ENCODE results near the gene PIP5KL1.

The PIP5KL1 gene

DNA sequence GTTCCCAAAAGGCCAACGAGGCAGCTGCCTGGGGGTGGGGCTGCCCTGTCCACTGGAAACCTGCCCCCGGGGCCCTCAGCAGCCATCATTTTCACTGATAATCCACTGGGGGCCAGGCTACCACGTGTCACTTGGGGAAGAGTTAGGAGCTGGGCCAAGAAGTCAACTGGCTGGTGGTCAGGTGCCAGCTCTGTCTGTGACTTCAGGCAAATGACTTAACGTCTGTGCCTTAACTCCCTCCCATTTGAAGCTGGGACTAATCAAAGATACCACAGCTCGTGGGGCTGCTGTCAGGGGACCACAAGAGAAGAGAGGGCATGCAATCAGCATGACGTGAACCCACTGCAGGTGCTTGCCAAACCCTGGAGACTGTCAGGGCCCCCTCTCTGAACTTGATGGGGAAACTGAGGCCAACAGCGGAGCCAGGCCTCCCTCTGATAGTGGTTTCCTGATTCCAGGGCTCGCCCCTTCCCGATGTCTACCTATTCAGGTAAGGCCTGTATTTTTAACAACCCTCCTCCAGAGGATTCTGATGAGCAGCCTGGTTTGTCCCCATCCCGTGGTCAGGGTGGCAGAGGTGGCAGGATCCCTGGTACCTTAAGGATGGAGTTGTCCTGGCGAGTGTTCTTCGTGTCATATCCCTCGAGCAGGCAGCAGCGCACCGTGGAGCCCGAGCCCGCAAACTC is 19.4 kb upstream of the PIP5KL1 start:
- DNase-seq: no peak

DNA sequence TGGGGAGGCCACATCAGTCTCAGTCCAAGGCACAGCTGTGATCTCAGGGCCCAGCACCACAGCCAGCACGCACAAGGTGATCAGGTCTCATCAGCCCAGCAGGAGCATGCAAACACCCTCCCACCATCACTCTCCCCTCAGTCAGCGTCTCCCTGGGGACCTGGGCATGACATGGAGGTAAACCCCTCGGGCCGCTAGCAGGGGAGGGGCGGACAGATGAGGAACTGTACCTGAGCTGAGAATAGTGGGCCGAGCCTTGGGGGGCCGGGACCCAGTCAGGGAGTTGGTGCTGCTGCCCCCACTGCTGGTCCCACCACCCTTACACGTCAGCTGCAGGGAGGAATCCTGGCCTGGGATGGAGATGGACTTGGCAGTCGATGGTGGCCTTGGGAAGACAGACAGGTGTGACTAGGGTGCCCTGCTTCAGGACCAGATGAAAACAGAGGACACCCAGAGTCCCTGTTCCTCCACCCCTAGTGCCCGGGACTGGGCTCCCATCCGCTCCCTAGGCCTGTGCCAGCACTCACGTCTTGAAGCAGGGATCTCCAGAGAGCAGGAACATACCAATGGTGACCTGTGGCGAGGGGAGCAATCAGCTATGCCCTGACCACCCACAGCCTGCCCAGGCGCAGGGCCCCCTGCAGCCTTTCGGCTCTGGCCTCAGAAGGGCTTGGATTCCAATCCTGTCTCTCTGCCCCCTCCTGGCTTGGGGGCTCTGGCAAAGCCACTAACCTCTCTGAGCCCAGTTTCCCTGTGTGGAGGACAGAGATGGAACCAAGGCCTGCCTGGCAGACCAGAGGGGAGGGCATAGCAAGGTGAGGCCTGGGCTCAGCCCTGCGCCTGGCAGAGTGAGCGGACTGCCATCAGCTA is 17.5 kb upstream of the PIP5KL1 start:
- no peak for DNase-seq

DNA sequence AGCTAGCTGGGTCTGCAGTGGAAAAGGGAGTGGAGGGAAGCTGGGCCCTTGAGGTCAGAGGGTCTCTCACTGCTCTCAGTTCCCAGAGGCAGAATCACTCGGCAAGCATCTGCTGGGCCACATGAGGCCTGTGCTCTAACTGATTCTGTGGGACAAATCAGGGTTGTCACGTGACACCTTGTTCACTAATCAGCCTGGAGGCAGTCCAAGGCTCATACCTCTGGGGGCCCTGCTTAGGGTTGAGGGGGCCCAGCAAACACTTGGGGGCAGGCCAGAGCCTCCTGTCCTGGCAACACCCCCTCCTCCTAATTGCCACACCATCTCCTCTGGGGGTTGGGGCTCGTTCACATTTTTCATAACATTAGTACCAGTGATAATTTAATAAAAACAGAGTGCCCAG is 16.2 kb upstream of the PIP5KL1 start:
- DNase-seq: no peak

DNA sequence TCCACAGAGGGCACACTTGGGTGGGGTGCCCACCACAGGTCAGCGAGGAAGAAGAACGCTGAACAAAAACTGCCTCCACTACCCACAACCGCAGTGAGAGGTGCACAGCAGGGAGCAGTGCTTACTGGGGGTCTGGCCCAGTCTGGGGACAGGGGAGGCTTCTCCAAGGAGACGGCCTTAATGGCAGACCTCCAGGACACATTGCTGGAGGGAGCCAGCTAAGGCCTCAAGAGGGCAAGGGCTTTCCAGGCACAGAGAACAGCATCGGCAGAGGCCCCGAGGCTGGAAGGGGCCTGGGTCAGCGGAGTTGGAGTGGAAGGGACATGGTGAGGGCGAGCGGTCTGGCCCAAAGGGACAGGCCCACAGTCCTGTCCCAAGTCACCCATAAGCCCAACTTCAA is 15.4 kb upstream of the PIP5KL1 start:
- no peak for DNase-seq

DNA sequence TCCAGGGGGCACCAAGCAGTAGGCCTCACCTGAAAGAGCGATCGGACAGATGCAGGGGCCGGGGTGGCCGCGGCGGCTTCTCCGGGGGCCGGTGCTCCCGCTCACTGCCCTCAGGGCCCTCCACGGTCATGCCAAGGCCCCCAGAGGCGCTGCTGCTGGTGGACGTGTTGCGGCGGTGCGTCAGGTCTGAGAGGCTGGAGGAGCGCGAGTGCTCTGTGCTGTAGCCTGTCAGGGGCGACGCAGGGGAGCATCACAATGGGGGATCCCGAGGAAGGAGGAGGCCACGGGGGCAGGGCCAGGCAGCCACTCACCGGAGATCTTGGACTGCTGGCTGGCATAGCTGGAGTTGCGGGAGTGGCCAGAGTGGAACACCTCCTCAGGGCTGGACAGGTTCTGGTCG is 14.8 kb upstream of the PIP5KL1 start:
- DNase-seq: no peak

DNA sequence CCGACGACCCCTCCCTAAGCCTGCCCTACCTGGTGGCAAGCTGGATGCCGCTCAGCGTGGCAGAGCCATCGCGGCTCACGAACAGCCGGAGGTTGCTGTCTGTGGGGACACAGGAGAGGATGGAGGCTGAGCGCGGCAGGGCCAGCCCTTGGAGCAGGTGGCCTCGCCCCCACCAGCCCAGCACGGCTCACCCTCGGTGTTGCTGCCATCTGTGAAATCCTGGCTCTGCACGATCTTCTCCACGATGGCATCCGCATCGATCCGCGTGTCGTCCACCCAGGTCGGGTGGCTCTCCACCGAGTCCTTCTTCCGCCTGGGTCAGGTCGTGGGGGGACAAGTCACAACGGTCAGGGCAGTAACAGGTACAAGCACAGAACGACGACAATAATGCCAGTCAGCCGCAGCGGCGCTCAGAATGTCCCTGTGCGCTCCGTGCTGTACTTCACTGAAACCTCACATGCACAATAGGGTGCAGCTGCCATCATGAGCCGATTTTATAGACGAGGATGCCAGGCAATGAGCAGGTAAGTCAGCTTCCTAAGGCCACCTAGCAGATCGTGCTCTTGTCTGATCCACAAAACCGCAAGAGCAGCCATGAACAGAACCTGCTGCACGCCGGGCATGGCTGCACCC is 14.1 kb upstream of the PIP5KL1 start:
- no peak for DNase-seq

DNA sequence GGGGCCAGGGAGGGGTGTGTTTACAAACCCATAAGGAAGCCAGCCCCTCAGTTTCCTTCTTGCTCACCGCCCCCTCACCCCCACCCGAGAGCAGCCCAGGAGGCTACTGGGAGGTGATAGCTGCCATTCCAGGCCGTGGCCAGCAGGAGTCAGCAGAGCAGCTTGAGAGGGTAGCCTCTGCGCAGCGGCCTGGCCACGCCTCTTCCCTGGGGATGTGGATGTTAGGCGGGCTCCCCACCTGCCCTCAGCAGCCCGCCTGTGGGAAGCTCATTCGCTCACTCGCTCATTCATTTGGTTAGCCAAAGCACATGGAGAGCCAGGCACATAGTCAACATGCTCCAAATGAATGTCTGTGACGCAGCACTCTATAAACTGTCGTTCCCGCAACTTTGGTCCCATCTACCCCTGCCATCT is 13.2 kb upstream of the PIP5KL1 start:
- peak; percentile 79 for DNase-seq

DNA sequence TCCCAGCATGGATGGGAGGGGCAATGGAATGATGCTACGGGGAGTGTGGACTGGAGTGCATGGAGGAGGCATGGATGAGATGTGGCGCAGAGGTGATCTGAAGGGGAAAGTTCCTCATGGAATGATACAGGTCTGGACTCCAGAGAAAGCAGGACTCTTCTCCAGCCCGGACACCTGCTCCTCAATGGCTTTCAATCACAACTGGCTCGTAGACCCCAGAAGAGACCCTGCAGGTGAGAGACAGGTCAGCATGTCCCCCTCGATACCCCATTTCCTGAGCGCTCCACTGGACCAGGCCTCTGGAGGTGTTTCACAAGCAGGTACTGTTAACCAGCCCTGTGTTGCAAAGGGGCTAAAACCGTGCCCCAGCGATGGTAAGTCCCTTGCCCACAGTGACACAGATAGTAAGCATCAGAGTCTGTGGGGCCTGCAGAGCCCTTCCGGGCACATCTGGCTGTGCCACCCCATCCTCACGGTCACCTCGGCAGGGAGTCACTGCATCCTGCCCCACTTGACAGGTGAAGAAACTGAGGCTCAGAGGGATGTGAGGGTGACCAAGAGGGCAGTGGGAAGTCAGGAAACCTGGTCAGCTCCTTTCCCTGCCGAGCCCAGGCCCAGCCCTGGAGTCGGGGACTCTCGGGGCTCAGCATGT is 12.6 kb upstream of the PIP5KL1 start:
- no peak for DNase-seq

DNA sequence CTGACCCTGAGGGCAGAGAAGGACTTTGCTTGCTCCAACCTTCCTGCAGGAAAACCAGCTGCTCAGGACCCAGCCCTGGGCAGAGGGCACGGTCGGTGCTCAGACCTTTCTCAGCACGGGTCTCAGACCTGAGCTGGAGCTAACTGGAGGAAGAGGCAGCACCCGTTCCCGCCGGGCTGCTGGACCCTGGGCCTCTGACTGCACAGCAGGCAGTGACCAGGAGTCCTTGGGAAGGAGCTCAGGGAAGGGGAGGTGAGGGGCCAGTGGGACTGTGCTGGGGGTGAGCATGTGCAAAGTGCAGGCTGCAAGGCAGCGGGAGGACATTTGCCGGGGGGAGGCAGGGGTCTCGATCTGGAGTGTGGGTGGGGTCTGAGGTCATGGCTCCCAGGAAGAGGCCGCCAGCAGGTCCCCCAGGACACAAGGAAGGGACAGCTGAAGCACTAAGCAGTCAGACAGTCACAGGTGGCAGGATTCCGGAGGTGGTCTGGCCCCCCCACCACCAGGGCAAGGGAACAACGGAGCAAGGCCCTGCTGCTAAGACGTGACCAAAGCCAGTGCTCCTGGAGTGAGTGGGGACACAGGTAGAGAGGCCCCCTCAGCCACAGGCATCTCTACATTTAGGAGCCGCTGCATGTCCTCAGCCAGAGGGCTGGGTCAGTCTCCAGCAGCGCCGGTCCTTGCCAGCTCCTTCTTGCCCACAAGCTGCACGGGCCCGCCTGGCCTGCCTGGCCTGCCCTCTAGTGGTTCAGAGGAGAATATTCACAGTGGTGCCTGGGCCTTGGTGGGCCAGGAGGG is 11.8 kb upstream of the PIP5KL1 start:
- no peak for DNase-seq

DNA sequence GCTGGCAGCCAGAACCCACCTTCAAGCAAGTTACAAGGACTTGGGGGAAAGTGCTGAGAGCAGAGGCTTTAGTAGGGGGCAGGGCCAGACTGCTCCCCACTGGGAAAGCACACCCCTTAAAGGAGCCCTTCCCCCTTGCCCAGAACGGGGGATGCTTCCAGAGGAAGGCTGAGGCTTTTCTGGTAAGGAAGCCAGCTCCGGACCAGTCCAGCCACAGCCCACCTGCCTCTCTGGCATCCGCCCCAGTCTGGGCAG is 11.3 kb upstream of the PIP5KL1 start:
- DNase-seq: no peak

DNA sequence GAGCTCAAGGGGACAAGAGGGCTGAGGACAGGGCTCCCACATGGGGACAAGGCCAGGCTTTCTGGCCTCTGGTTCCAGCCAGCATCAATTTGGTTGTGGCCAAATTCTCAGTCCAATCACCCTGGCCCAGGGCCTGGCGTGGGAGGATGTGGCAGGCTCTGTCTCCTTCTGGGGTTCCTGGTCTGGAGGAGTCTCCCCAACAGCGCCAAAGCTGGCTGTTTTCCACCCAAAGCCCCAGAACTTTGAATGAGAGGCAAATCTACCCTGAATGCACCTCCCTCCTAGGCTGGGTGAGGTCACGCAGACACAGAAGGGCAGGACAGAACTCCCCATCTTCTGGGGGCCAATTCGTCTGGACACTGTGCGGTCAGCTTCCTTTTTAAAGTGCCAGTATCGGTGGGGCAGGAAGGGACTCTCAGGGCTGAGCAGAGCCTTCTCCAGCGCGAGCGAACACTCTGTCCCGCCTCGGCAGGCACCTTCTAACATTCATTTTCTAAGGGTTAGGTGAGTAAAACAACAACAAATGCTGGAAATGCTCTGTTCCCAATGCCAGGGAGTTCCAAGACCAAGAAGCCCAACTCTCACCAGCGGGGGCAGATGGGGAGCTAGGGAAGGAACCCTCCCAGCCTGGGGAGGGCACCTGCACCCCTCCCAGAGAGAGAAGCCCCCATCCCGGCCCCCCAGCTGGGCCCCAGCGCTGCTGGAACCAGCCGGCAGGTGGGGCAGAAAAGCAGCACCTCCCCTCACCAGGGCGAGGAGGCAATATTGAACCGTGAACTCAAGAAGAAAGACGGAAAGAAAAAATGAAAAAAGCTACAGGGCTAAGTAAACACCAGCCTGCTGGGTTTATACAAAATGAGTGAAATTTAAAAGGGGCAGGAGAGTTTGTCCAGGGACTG is 10.7 kb upstream of the PIP5KL1 start:
- DNase-seq: no peak

DNA sequence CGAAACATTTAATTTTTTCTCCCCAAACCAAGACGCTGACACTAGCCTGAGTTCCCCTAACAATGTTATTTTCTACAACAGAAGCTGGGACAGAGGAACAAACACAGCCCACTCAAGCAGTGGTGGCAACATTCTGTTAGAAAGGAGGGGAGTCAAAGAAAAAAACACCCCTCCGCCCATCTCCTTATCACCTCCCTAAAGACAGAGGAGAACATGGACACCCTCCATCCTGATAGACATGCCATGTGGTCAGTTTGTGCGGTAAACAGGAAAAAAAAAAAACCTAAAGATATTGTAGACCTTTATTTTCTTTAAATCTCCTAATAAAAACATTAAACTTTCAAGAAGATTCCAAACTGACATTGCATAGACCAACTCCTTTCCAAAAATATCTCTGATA is 10.0 kb upstream of the PIP5KL1 start:
- no peak for DNase-seq

DNA sequence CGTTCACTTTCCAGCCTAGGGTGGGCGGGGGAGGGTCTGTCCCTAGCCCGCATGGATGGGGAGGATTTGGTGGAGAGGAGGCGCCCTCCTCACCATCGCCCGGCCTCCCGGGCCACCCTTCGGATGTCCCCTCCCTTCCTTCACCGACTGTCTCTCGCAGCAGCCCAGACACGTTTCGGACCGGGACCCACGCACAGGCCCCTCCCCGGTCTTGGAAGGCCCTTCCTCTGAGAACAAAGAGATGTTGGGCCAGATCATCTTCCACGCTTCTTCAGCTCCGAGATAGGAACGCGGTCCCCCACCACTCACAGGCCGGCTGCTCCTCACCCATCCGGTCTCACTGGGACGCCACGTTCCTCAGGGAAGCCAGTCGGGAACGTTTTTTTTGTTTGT is 7.7 kb upstream of the PIP5KL1 start:
- DNase-seq: no peak

DNA sequence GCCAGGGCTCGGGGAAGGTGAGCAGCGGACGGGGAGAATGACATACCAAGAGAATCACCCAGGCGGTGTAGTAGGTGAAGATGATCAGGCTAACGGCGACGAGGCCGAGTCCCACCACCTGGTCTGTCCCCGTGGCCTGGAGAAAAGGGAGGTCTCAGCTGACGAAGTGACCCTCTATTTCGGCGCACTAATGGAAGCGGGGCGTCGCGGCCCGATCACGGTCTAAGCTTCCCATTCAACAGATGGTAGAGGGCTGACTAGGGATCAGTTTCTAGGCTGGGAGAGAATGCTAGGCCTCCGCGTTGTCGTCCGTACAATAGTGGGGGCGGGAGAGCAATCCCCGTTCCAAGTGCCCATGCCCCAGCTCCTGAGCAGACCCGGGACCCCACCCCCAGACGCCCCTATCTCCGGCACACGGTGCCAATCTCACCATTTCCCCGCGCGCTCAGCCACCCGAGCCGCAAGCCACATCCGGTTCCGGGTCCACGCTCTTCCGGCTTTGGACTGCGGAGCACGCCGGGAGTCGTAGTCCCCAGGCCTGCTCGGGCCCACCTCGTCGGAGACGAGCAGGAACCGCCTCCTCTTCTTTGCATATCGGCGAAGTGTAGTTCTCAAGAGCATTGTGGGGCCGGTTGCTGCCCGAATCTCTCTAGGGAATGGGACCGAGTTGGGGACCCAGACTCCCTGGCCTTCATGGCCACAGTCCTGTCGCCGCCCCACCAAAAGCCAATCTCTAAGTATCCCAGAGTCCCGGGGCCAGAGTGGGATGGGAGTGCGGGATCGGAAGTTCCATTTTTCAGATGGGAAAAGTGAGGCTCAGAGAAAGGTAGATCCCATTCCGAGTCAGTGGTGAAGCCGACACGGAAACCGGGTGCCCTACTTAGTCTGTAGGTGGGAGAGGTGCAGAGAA is 7.1 kb upstream of the PIP5KL1 start, which contains the start of gene DPM2:
Gene DPM2 (minus strand): TSS at position 467 of the 910 bp plus-strand sequence. CDS start 34 bp downstream, at position 433.
- DNase-seq: peak; percentile 90

DNA sequence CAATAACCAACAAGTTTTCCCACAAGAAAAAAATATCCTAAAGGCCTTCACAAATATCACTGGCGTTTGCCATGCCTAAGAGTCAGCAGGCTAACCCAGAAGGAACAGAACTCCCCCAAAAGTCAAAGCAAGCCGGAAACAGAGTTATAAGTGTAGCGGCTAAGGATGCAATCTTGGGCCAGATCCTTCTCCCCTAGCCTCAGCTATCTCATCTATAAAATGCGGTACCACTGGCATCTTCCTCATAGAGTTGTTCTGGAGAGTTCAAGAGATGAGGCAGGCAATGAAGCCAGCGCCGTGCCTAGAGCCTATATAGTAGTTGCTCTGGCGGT is 6.4 kb upstream of the PIP5KL1 start:
- no peak for DNase-seq

DNA sequence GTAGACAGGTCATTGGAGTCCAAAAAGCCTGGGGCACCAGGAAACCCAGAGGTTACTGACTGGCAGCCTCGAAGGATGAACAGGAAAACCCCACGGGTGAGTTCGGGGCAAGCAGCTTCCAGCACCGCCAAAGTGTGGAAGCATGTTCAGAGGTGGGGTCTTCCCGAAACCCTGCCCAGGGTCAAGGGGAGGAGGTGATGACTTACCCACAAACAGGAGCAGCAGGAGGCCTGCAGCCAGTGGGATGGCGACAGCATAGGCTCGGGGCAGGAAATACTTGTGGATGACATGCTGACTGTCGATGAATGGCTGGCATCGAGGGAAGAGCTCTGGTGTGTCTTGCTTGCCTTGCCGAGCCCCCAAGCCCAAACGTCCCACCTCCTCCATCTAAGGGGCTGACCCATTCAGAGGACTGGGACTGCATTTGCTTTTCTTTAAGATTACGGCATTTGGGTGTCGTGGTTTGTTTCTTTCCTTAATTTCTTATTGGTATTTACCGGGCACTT is 5.8 kb upstream of the PIP5KL1 start:
- no peak for DNase-seq

DNA sequence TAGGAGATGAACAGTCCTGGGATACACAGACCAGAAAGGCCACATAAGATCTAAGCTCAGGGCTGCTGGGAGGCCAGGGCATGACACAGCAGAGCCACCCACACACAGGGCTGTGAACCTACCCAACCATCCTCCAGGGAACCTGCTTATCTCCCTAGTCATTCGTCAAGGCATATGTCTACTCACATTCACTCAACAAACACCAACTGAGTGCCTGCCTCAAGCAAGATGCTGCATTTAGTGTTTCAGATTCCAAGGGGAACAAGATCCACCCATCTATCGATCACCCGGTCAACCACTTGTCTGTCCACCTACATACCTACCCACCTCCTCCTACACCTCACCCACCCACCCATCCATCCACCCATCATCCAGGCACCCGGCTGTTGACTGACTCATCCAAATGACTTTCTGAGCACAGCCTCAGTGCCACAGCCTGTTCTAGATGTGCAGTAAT is 5.2 kb upstream of the PIP5KL1 start:
- no peak for DNase-seq

DNA sequence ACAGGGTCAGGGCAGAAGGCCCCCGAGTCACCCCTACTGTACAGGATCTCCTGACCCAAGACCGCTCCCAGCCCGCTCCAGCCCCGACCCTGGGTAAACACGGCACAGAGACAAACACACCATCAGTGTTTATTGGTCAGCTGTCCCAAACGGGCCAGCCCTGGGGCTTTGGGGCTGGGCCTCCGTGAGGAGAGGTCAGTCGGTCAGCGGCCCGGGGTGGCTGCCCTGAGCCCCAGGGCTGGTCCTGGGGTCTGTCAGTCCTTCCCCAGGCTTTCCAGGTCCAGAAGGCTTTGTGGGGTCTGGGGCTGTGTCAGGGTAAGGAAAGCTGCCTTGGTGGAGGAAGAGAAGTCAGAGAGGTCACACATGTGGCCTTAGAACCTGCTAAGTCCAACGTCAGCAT is 4.4 kb upstream of the PIP5KL1 start:
- no peak for DNase-seq

DNA sequence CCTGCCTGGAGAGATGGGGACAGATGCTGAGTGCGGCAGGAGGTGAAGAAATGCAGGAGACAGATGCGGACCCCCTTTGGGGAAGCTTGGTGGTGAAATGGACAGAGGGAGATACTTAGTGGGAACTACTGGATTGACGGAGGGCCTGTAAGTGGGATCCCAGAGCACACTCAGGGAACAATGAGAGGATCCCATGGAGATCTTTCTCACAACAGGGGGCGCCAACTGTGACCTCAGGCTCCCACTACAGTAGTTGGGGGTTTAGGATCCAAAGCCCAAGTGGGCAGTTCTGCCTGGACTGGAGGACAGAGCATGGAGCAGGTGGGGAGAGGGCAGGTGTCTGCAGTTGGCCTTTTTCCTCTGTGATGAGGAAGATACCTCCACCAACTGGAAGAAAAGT is 3.7 kb upstream of the PIP5KL1 start:
- DNase-seq: no peak

DNA sequence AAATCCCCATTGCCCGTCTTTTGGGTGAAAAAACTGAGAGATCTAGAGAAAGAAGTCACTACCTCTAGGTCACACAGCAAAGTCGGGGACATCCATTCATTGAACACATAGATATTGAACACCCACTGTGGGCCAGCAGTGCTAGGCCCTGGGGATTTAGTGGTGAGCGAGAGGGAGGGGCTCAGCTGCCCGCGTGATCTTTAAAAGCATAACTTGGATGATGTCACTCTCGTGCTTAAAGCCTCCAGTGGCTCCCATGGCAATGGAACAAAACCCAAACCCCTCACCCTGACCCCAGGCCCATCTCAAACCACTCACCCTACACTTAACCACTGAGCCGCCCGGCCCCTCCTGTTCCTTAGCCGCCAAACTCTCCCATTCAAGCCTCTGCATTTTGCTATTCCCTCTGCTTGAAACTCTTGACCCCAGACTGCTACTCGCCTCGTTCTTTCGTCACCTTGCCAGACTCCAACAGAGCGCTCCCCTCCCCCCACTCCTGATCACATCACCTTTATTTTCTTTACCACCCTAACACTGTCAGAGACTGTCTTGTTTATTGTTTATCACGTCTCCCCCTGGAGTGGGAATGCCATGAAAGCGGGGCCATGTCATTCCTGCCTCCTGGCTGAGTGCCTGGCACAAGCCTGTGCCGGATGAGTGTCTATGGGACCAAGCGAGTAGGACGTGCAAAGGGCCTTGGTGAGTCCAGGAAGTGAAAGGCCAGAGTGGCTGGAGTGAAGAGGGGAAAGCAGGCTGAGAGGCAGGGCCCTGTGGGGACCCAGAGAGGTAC is 710 bp upstream of the PIP5KL1 start:
- DNase-seq: no peak

Data from left hindlimb (tissue), 1 donor.